Neural progenitor cell (in vitro differentiated cells): Measurements from ENCODE around the gene ABCC3. TPM values are rescaled to one million over a fixed set of nuclear protein-coding genes. Genes with fewer than 3 reads are reported as not detected.
A peak's percentile ranks its signal among the peaks of the same experiment; 100 is the strongest.

ENCODE experiments used
- DNase-seq: peaks from one replicate; pipeline ENCODE4 v3.0.0-alpha.2; 2016; ENCODE audit warnings: low spot score
- H2AFZ ChIP-seq: fragments of 200-600 bp; sonication (generic); replicated peaks from 2 replicates; pipeline ENCODE4 v1.6.1; 2016; ENCODE audit warnings: antibody characterized with exemption
- H3F3A ChIP-seq: fragments of 200-600 bp; sonication (generic); 2 replicates; pipeline ENCODE4 v1.6.1; 2016; ENCODE audit warnings: antibody characterized with exemption, low read depth
- H3K27ac ChIP-seq: fragments of 200-600 bp; sonication (generic); 2 replicates; pipeline ENCODE4 v1.5.1; 2016; ENCODE audit warnings: mild to moderate bottlenecking
- H3K27me3 ChIP-seq: fragments of 200-600 bp; sonication (generic); 2 replicates; pipeline ENCODE4 v1.6.1; 2016; ENCODE audit warnings: mild to moderate bottlenecking, moderate library complexity
- H3K36me3 ChIP-seq: fragments of 200-600 bp; sonication (generic); 2 replicates; pipeline ENCODE4 v1.5.1; 2016
- H3K4me1 ChIP-seq: fragments of 200-600 bp; sonication (generic); 2 replicates; pipeline ENCODE4 v1.6.1; 2016; ENCODE audit warnings: mixed run types
- H3K4me2 ChIP-seq: fragments of 200-600 bp; sonication (generic); 2 replicates; pipeline ENCODE4 v1.6.1; 2016
- H3K4me3 ChIP-seq: fragments of 200-600 bp; sonication (generic); 2 replicates; pipeline ENCODE4 v1.5.1; 2016
- H3K79me2 ChIP-seq: fragments of 200-600 bp; sonication (generic); 2 replicates; pipeline ENCODE4 v1.6.1; 2016; ENCODE audit warnings: low read depth
- H3K9ac ChIP-seq: fragments of 200-600 bp; sonication (generic); 2 replicates; pipeline ENCODE4 v1.6.1; 2016
- H3K9me3 ChIP-seq: fragments of 200-600 bp; sonication (generic); 2 replicates; pipeline ENCODE4 v1.5.1; 2016; ENCODE audit warnings: low read depth
- H4K20me1 ChIP-seq: fragments of 200-600 bp; sonication (generic); 2 replicates; pipeline ENCODE4 v1.6.1; 2016; ENCODE audit warnings: low read depth
- H3K27ac Mint-ChIP-seq: 3 replicates; pipeline ENCODE4 v1.8.0; 2021; ENCODE audit warnings: mixed read lengths
- H3K27me3 Mint-ChIP-seq: 2 replicates; pipeline ENCODE4 v1.8.0; 2022; ENCODE audit warnings: low read depth, mild to moderate bottlenecking, inconsistent platforms, moderate library complexity, mixed read lengths; ENCODE audit not compliant: insufficient read depth
- H3K36me3 Mint-ChIP-seq: 3 replicates; pipeline ENCODE4 v1.8.0; 2021; ENCODE audit warnings: mixed read lengths
- H3K4me1 Mint-ChIP-seq: 3 replicates; pipeline ENCODE4 v1.8.0; 2021; ENCODE audit warnings: mixed read lengths
- H3K4me3 Mint-ChIP-seq: 3 replicates; pipeline ENCODE4 v1.8.0; 2021; ENCODE audit warnings: mild to moderate bottlenecking, moderate library complexity, mixed read lengths
- H3K9me3 Mint-ChIP-seq: 3 replicates; pipeline ENCODE4 v1.8.0; 2020; ENCODE audit warnings: mixed read lengths
- CTCF ChIP-seq: fragments of 200-600 bp; sonication (generic); IDR thresholded peaks from 2 replicates; pipeline ENCODE4 v1.5.1; 2017; ENCODE audit warnings: antibody characterized with exemption, mild to moderate bottlenecking
- EZH2 ChIP-seq: fragments of 200-600 bp; sonication (generic); IDR thresholded peaks from 2 replicates; pipeline ENCODE4 v1.6.1; 2017; ENCODE audit warnings: antibody characterized with exemption, mild to moderate bottlenecking, moderate library complexity
- EZH2phosphoT487 ChIP-seq: fragments of 200-600 bp; sonication (generic); IDR thresholded peaks from 2 replicates; pipeline ENCODE4 v1.6.1; 2017; ENCODE audit warnings: antibody characterized with exemption
- total RNA-seq: library from RNA; depleted of rRNA; stranded (reverse); fragments of >200 nt; gene quantifications from 2 replicates; pipeline ENCODE4 v1.2.3, GENCODE V29; 2015; ENCODE audit warnings: low replicate concordance

Gene ABCC3
- total RNA-seq, 1 donor from 2014 or later: not detected

GRCh38 chr17:50697663-50698272, 63.1 kb downstream of the ABCC3 start:
- H3K9me3 Mint-ChIP-seq: no peaks in the 10 kb centered on the region
- Histone ChIP-seq H3K4me1 (no peaks in the 10 kb centered on the region), H4K20me1 (peaks cover 11% of the 10 kb centered on the region), H3K79me2 (peaks cover 18% of the 10 kb centered on the region), H2AFZ (no peak overlapping the region), H3K4me3 (no peak overlapping the region), H3K9ac (no peak overlapping the region), H3K9me3 (no peaks in the 10 kb centered on the region), H3K27me3 (no peaks in the 10 kb centered on the region), H3F3A (peaks cover 5% of the 10 kb centered on the region), H3K27ac (no peak overlapping the region), H3K36me3 (peaks cover 9% of the 10 kb centered on the region), H3K4me2 (no peak overlapping the region)
- TF ChIP-seq EZH2 (no peak), CTCF (peak; percentile 25)
- peaks cover 26% of the 10 kb centered on the region for H3K36me3 Mint-ChIP-seq
- H3K4me3 Mint-ChIP-seq: no peak overlapping the region
- H3K4me1 Mint-ChIP-seq: peaks cover 4% of the 10 kb centered on the region
- DNase-seq: no peak
- no peaks in the 10 kb centered on the region for H3K27me3 Mint-ChIP-seq
- H3K27ac Mint-ChIP-seq: no peak overlapping the region

GRCh38 chr17:50699410-50699809, 64.7 kb downstream of the ABCC3 start:
- H3F3A ChIP-seq: peaks cover 3% of the 10 kb centered on the region
- DNase-seq: no peak
- no peaks in the 10 kb centered on the region for H3K9me3 ChIP-seq
- H3K27ac ChIP-seq: no peak overlapping the region
- H3K4me3 ChIP-seq: no peak overlapping the region
- TF ChIP-seq EZH2phosphoT487 (no peak), CTCF (no peak), EZH2 (no peak)
- peaks cover 25% of the 10 kb centered on the region for H3K36me3 Mint-ChIP-seq
- H3K79me2 ChIP-seq: peaks cover 31% of the 10 kb centered on the region
- H4K20me1 ChIP-seq: peaks cover 18% of the 10 kb centered on the region
- no peak overlapping the region for H3K27ac Mint-ChIP-seq
- no peak overlapping the region for H3K9ac ChIP-seq
- H3K4me1 Mint-ChIP-seq: peaks cover 10% of the 10 kb centered on the region
- H3K4me2 ChIP-seq: no peak overlapping the region
- peaks cover 7% of the 10 kb centered on the region for H3K36me3 ChIP-seq
- no peaks in the 10 kb centered on the region for H3K4me1 ChIP-seq
- H3K27me3 ChIP-seq: no peaks in the 10 kb centered on the region
- H2AFZ ChIP-seq: no peak overlapping the region
- H3K9me3 Mint-ChIP-seq: no peaks in the 10 kb centered on the region
- H3K4me3 Mint-ChIP-seq: no peak overlapping the region
- no peaks in the 10 kb centered on the region for H3K27me3 Mint-ChIP-seq

GRCh38 chr17:50703162-50703561, 68.5 kb downstream of the ABCC3 start:
- Histone ChIP-seq H3K9me3 (no peaks in the 10 kb centered on the region), H3K4me1 (peaks cover 3% of the 10 kb centered on the region), H3K79me2 (peaks cover 65% of the 10 kb centered on the region), H3K27ac (no peak overlapping the region), H3K4me3 (no peak overlapping the region), H3K36me3 (peaks cover 4% of the 10 kb centered on the region), H3F3A (peaks cover 13% of the 10 kb centered on the region), H3K4me2 (no peak overlapping the region), H3K27me3 (no peaks in the 10 kb centered on the region), H3K9ac (no peak overlapping the region), H2AFZ (no peak overlapping the region), H4K20me1 (peaks cover 18% of the 10 kb centered on the region)
- Mint-ChIP-seq H3K4me1 (peaks cover 12% of the 10 kb centered on the region), H3K4me3 (no peak overlapping the region), H3K27ac (peak overlapping the region; percentile 2), H3K27me3 (peaks cover 2% of the 10 kb centered on the region), H3K36me3 (peaks cover 16% of the 10 kb centered on the region), H3K9me3 (no peaks in the 10 kb centered on the region)
- TF ChIP-seq EZH2phosphoT487 (no peak), CTCF (no peak), EZH2 (no peak)
- DNase-seq: no peak
